Urinary bladder (tissue), 4 donors: ENCODE measurements around the gene MFSD6L. TPM values are rescaled to one million over a fixed set of nuclear protein-coding genes. Genes with fewer than 3 reads are reported as not detected.

Experiments used
- DNase-seq: peaks from one replicate; pipeline ENCODE4 v3.0.0-alpha.2; 2015; ENCODE audit errors: extremely low spot score
- H3K27ac ChIP-seq: one replicate; pipeline ENCODE4 v1.5.1; 2013; ENCODE audit warnings: low read depth, mild to moderate bottlenecking, moderate library complexity
- H3K36me3 ChIP-seq: one replicate; pipeline ENCODE4 v1.6.1; 2013; ENCODE audit warnings: mild to moderate bottlenecking, moderate library complexity; ENCODE audit not compliant: insufficient read depth
- H3K4me1 ChIP-seq: one replicate; pipeline ENCODE4 v1.6.1; 2013; ENCODE audit warnings: mild to moderate bottlenecking, moderate library complexity; ENCODE audit not compliant: insufficient read depth
- H3K4me3 ChIP-seq: one replicate; pipeline ENCODE4 v1.5.1; 2013; ENCODE audit warnings: low read depth, low read length
- WGBS: extraction: QIAGEN DNeasy Blood & Tissue Kit; methylation state at CpG from one replicate; pipeline ENCODE4 v1.1.7; 2013; 5-methylcytosine and 5-hydroxymethylcytosine counted together
- polyA plus RNA-seq: library from polyadenylated mRNA; stranded (reverse); fragments of 200-250 nt; gene quantifications from one replicate; pipeline ENCODE4 v1.2.3, GENCODE V29; 2013
- total RNA-seq: library from RNA; depleted of rRNA; stranded (reverse); fragments of >200 nt; gene quantifications from one replicate; pipeline ENCODE4 v1.2.3, GENCODE V29; 2014
- donor health status: healthy with polysubstance abuse.
- donor health status: healthy.

MFSD6L gene, protein sequence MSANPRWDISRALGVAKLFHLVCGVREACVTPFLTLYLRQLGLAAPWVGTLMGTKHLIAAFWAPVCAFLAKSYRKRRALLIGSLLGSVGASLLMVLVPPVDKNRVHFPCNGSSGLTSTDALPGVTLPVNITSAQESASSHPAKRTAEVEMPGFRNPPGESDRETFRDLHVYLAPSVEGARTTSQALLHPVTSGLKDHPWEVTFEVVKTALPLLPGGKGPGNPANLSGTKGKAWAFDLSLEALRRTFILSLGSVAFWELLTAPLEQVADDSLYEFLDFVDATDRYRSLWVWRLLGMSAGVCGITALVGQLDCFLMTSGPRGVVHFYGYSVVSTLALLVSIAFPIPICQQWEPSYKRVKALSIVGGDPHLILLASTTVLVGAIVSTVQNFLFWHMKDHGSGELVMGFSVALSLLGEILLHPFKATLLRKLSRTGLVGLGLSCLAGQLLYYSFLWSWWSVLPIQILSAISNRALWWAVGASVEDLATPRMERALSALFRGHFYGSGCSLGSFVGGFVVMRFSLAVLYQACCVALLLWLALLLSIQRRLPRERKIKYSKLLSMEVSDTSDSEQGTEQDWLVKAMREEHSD
- total RNA-seq (0.79 TPM), polyA plus RNA-seq (0.37 TPM)

DNA sequence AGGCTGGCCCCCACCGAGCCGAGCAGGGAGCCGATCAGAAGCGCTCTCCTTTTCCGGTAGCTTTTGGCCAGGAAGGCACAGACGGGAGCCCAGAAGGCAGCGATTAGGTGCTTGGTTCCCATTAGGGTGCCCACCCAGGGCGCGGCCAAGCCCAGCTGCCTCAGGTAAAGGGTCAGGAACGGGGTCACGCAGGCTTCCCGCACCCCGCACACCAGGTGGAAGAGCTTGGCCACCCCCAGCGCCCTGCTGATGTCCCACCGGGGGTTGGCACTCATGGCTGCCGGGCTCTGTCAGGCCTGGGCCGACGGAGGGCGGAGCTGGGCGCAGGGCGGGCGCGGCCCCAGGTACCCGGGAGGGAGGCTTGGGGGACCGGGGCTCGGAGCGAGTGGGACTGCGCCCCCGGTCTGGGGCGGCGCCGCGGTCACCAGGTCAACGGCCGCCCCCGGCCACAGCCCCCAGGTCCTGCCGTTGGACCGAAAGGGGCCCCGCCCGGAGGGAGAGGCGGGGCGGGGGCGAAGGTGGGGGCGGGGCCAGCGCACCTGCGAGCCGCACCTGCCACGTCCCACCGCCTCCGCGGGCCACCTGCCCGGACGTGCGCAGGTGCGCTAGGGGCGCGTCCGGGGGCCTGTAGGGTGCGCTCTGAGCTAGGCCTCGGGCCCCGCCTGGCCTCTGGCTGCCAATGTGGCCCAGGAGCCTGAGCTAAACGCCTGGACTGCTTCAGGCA, at the start of gene MFSD6L:
MFSD6L (minus strand) TSS at position 520 of the 724 bp plus-strand sequence; CDS start at position 275, 245 bp downstream.
- 18% methylated on average over 61 of the region's 62 CpGs for WGBS
- Histone ChIP-seq H3K36me3 (no peaks in the 10 kb centered on the region), H3K4me1 (no peaks in the 10 kb centered on the region), H3K27ac (no peak within 1 kb of the TSS), H3K4me3 (no peak within 1 kb of the TSS)
- no peak for DNase-seq

DNA sequence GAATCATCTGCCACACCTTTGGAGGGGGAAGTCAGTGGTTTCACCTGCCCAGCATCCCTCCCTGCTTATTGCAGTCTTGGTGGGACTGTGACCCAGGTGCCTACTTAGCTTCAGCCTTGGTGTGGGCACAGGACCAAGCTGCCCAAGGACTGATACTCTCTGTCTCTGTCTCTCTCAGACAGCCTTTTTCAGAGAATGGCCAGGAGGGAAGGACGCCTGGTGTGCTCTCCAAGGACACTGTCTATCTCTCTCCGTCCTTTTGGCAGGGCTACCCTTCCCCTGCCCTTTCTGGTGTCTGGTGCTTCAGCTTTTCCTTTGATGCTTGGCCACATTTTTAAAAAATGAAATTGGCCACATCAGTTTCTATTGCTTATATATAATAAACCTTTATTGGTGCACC, 48.7 kb upstream of the MFSD6L start:
- 81% methylated on average over 2 of the region's 2 CpGs for WGBS
- Histone ChIP-seq H3K4me1 (no peaks in the 10 kb centered on the region), H3K4me3 (no peak overlapping the region), H3K27ac (no peak overlapping the region), H3K36me3 (no peaks in the 10 kb centered on the region)
- no peak for DNase-seq

- no peaks in the 10 kb centered on the region for H3K36me3 ChIP-seq
- no peak overlapping the region for H3K4me3 ChIP-seq
- DNase-seq: no peak
- H3K27ac ChIP-seq: no peak overlapping the region
- H3K4me1 ChIP-seq: no peaks in the 10 kb centered on the region
Observed at GRCh38 chr17:8846768-8847211, 47.6 kb upstream of the MFSD6L start.

DNA sequence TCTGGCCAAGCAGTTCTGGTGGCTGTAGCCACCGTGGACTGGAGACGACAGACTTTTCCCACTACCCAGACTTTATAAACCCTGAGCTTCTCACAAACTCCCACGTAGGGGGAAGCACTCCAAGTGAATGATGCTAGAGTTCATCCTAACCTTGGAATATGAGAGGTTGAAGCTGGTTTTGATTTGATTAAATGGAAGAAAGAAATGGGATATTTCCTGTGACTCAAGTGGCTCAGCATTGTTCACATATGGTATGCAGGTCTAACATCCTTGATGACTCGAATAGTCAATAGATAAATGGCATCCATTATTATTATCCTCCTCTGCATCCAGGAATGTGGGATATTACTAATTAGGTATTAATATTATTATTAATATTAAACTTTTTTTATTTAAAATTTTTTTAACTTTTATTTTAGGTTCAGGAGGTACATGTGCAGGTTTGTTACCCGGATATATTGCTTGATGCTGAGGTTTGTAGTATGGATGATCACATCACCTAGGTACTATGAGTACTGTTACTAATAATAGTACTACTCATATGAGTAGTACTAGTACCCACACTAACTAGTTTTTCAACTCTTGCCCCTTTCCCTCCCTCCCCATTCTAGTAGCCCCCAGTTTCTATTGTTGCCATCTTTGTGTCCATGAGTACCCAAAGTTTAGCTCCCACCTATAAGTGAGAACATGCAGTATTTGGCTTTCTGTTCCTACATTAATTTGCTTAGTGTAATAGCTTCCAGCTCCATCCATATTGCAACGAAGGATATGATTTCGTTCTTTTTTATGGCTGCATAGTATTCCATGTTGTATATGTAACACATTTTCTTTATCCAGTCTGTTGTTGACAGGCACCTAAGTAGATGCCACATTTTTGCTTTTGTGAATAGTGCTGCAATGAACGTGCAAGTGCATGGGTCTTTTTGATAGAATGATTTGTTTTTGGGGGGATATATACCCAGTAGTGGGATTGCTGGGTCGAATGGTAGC, 45.4 kb upstream of the MFSD6L start:
- no peak overlapping the region for H3K4me3 ChIP-seq
- no peaks in the 10 kb centered on the region for H3K36me3 ChIP-seq
- 84% methylated on average over 9 of the region's 9 CpGs for WGBS

GRCh38 chr17:8843344-8843743, 44.2 kb upstream of the MFSD6L start:
- 27% methylated on average over 2 of the region's 2 CpGs for WGBS
- Histone ChIP-seq H3K4me3 (no peak overlapping the region), H3K36me3 (no peaks in the 10 kb centered on the region), H3K4me1 (no peaks in the 10 kb centered on the region), H3K27ac (no peak overlapping the region)
- DNase-seq: no peak

More for the DNA sequence above, 45.4 kb upstream of the MFSD6L start:
- Histone ChIP-seq H3K4me1 (no peaks in the 10 kb centered on the region), H3K27ac (no peak overlapping the region)
- no peak for DNase-seq

- Histone ChIP-seq H3K36me3 (no peaks in the 10 kb centered on the region), H3K27ac (no peak overlapping the region), H3K4me3 (no peak overlapping the region), H3K4me1 (no peaks in the 10 kb centered on the region)
- no peak for DNase-seq
- 73% methylated on average over 4 of the region's 4 CpGs for WGBS
Observed at GRCh38 chr17:8841844-8842243, 42.7 kb upstream of the MFSD6L start.

- DNase-seq: no peak
- 60% methylated on average over 11 of the region's 11 CpGs for WGBS
- H3K4me1 ChIP-seq: no peaks in the 10 kb centered on the region
- no peaks in the 10 kb centered on the region for H3K36me3 ChIP-seq
- no peak overlapping the region for H3K4me3 ChIP-seq
- no peak overlapping the region for H3K27ac ChIP-seq
Observed at GRCh38 chr17:8839410-8839935, 40.3 kb upstream of the MFSD6L start.

DNA sequence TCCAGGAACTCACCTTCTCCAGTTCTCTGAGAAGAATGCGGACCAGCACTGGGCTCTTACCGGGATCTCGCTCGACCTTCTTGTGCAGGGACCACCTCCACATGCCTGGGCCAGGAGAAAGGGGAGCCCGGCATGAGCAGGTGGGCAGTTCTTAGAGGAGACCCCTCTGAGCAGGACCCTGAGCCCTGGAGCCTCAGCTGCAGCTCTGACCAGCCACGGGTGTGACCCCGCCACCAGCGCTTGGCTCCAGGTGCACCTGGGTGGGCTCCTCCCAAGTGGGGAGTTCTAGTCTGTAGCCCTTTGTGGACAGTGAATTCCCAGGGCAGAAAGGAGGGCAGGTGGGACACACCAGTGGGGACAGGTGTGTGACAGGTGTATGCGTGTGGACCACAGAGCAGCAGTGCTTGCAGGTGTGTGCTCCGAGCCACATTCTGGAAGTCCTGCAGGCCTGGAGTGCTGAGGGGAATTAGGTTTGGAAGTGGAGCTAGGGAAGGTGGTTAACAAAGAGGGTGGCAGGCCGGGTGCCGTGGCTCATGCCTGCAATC, 39.5 kb upstream of the MFSD6L start:
- Histone ChIP-seq H3K4me1 (no peaks in the 10 kb centered on the region), H3K36me3 (no peaks in the 10 kb centered on the region), H3K27ac (no peak overlapping the region), H3K4me3 (no peak overlapping the region)
- DNase-seq: no peak
- WGBS: 92% methylated on average over 12 of the region's 12 CpGs

DNA sequence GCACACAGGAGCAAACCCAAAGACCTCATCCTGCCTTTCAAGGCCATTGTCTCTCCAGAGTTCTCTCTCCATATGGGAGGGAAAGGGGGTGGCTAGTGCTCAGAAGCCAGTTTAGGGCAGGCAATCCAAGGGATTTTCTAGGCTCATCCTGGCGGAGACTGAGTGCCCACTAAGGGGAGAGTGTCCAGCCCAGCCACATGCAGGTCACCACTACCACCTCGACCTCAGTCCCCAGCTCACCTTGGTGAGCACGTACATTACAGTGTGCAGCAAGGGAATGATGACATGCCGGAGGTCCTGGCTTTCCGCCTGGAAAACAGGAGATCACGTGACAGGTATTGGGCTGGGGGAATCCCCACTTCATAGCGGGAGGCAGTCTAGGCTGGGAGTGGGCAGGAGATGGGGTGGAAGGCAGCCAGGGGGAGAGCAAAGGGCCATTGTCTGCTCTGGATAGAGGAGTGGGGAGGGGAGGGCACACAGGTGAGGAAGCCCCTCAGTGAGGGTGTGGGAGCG, 38.5 kb upstream of the MFSD6L start:
- H3K4me1 ChIP-seq: no peaks in the 10 kb centered on the region
- H3K27ac ChIP-seq: no peak overlapping the region
- H3K4me3 ChIP-seq: no peak overlapping the region
- 45% methylated on average over 8 of the region's 8 CpGs for WGBS
- DNase-seq: no peak
- H3K36me3 ChIP-seq: no peaks in the 10 kb centered on the region

DNA sequence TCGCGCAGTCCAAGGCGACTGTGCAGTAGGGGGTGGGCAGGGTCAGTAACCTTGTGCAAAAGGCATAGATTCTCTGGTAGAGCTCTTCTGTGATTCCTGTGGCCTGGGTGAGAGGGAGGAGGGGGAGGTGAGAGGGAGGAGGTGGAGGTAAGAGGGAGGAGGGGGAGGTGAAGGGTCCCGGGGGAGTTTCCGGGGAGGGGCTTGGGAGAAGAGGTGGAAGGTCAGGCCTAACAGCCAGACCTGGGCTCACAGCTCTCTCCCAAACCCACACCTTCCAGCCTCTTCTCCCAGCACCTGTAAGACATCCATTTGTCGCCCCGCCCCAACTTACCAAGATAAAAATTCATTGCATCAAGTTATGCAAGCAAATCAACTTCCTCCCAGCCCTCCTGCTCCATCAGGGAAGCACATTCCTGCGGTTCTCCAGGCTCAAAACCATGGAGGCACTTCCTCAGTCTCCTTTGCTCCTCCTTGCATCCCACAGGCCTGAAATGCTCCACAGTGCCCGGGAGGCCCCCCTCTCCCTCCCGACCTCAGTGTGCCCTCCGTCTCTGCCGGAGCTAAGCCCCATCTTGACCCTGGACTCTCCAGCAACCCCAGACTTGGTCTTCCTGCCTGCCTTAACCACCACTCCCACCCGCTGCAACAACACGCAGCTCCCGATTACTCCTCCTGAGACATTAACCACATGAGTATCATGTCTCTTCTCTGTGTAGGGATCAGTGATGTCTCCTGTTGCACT, 37.8 kb upstream of the MFSD6L start:
- H3K27ac ChIP-seq: no peak overlapping the region
- H3K4me3 ChIP-seq: no peak overlapping the region
- no peaks in the 10 kb centered on the region for H3K36me3 ChIP-seq
- WGBS: 69% methylated on average over 15 of the region's 15 CpGs
- H3K4me1 ChIP-seq: no peaks in the 10 kb centered on the region
- no peak for DNase-seq

- WGBS: 91% methylated on average over 6 of the region's 6 CpGs
- DNase-seq: no peak
- Histone ChIP-seq H3K4me3 (no peak overlapping the region), H3K4me1 (no peaks in the 10 kb centered on the region), H3K27ac (no peak overlapping the region), H3K36me3 (no peaks in the 10 kb centered on the region)
Observed at GRCh38 chr17:8835631-8836364, 36.6 kb upstream of the MFSD6L start.
